Measurements from ENCODE around the gene NRXN3. TPM values are rescaled to one million over a fixed set of nuclear protein-coding genes. Genes with fewer than 3 reads are reported as not detected.

Gene NRXN3
- total and polyA plus RNA-seq, 2 of the 4 experiments (the other 2 are of a cell fraction) = 4.8 to 25.1 TPM

- Histone ChIP-seq H3K27me3 (ENCODE audit: control insufficient read depth, insufficient read depth, low read length) (no peaks in the 10 kb centered on the region; the same call in 1 of the 2 replicates), H3K4me3 (ENCODE audit: insufficient read depth, low read depth, low read length) (no peak overlapping the region), H2AK9ac (replicated peaks; ENCODE audit: low read depth, low read length, poor library complexity) (no peak overlapping the region), H3K4me1 (ENCODE audit: control insufficient read depth, insufficient read depth, low read length) (no peaks in the 10 kb centered on the region), H4K8ac (ENCODE audit: low read depth in 2 of 2, low read length in 2 of 2) (no peak overlapping the region), H4K5ac (ENCODE audit: low read depth, low read length) (no peak overlapping the region), H3K9ac (ENCODE audit: low read depth, low read length) (no peak overlapping the region), H2BK5ac (ENCODE audit: low read depth, low read length, poor library complexity, severe bottlenecking) (no peak overlapping the region), H3K4me2 (ENCODE audit: low read depth, low read length) (no peak overlapping the region), H3K56ac (ENCODE audit: extremely low read depth, insufficient read depth, low read length) (no peak overlapping the region), H3K9me1 (ENCODE audit: insufficient read depth, low read length) (no peaks in the 10 kb centered on the region), H3K79me1 (ENCODE audit: low read depth in 1 of 2, low read length in 2 of 2) (no peaks in the 10 kb centered on the region), H3K27ac (ENCODE audit: insufficient read depth, low read length) (no peak overlapping the region), H4K91ac (ENCODE audit: insufficient read depth, low read depth, low read length) (no peak overlapping the region), H3K23ac (ENCODE audit: low read depth, low read length) (no peak overlapping the region), H2BK15ac (ENCODE audit: low read depth, low read length) (no peak overlapping the region), H3K9me3 (ENCODE audit: control insufficient read depth, insufficient read depth, low read length) (no peaks in the 10 kb centered on the region), H2AK5ac (ENCODE audit: low read depth, low read length) (no peak overlapping the region), H4K20me1 (ENCODE audit: insufficient read depth, low read length) (no peaks in the 10 kb centered on the region), H3K14ac (replicated peaks; ENCODE audit: low read depth, low read length) (no peak overlapping the region), H3K4ac (ENCODE audit: low read depth, low read length) (no peak overlapping the region), H2BK120ac (ENCODE audit: low read depth, low read length) (no peak overlapping the region), H3K18ac (ENCODE audit: low read depth, low read length) (no peak overlapping the region), H3K36me3 (ENCODE audit: control insufficient read depth, insufficient read depth, low read length) (no peaks in the 10 kb centered on the region), H2AFZ (replicated peaks; ENCODE audit: low read length, poor library complexity) (no peak overlapping the region), H2BK20ac (ENCODE audit: low read depth, low read length) (no peak overlapping the region)
- no peak for ATAC-seq (ENCODE audit: low read depth)
- no CpG with 5 or more reads among the region's 2 CpGs for WGBS, 2 experiments (ENCODE audit: extremely low coverage in 2 of 2, insufficient read length in 1 of 2)
- TF ChIP-seq ELK1 (IDR thresholded peaks at IDR 0.05; ENCODE audit: borderline replicate concordance, low read depth, low read length) (no peak), CHD1 (IDR thresholded peaks at IDR 0.05; ENCODE audit: low read depth, low read length) (no peak), BHLHE40 (IDR thresholded peaks at IDR 0.05; ENCODE audit: low read depth, low read length) (no peak), USF2 (IDR thresholded peaks at IDR 0.05; ENCODE audit: low read depth, low read length) (no peak)
- TF ChIP-seq, protein P1, sequence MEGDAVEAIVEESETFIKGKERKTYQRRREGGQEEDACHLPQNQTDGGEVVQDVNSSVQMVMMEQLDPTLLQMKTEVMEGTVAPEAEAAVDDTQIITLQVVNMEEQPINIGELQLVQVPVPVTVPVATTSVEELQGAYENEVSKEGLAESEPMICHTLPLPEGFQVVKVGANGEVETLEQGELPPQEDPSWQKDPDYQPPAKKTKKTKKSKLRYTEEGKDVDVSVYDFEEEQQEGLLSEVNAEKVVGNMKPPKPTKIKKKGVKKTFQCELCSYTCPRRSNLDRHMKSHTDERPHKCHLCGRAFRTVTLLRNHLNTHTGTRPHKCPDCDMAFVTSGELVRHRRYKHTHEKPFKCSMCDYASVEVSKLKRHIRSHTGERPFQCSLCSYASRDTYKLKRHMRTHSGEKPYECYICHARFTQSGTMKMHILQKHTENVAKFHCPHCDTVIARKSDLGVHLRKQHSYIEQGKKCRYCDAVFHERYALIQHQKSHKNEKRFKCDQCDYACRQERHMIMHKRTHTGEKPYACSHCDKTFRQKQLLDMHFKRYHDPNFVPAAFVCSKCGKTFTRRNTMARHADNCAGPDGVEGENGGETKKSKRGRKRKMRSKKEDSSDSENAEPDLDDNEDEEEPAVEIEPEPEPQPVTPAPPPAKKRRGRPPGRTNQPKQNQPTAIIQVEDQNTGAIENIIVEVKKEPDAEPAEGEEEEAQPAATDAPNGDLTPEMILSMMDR (conservative IDR thresholded peaks at IDR 0.05; ENCODE audit: low read depth, low read length) = no peak
- no peak for DNase-seq
- in situ Hi-C loops (cut with MboI; ENCODE audit: low sequenced_read_pairs) = no loop called here
- dilution Hi-C loops (cut with HindIII; ENCODE audit: low sequenced_read_pairs, unreplicated experiment) = no loop called here
- BruUV-seq (replicated peaks) = no TSS peak
- intact Hi-C loops (cut with micrococcal nuclease) = no loop called here
- ChIA-PET CTCF (interaction anchor here (1.4 kb wide), 1 partner anchor 11 kb away, joined by 3 read pairs; no protein-coding TSS in a partner anchor), POLR2A (ENCODE audit: unreplicated experiment) (no interaction called here)
Observed at GRCh38 chr14:79878785-79879184, 1708.6 kb downstream of the NRXN3 start.

All from IMR-90 (cell line).